ENCODE data around the gene ADH1B. TPM values are rescaled to one million over a fixed set of nuclear protein-coding genes. Genes with fewer than 3 reads are reported as not detected.

Gene ADH1B
- total and polyA plus RNA-seq, 9 of the 15 experiments (the other 6 are each of a cell fraction or from before 2014, with no cell fraction given): 0.71 TPM; not detected in 8

GRCh38 chr4:99359480-99360204, 38.4 kb upstream of the ADH1B start:
- no peak for ATAC-seq
- POLR2A ChIA-PET: interaction anchor here (0.6 kb wide), 1 partner anchor 1174 kb away, joined by 3 read pairs; no protein-coding TSS in a partner anchor
- Histone ChIP-seq H3K79me2 (ENCODE audit: control insufficient read depth, insufficient read depth, low read length) (no peaks in the 10 kb centered on the region), H3K9me3 (replicated peaks; ENCODE audit: control insufficient read depth, insufficient read depth, low read depth, low read length) (no peaks in the 10 kb centered on the region), H3K27ac (ENCODE audit: extremely low read depth, low read depth, low read length) (no peak overlapping the region), H2AFZ (ENCODE audit: low read depth, low read length) (no peak overlapping the region), H3K36me3 (ENCODE audit: control insufficient read depth, insufficient read depth, low read length) (no peaks in the 10 kb centered on the region), H3K4me1 (replicated peaks in 1 of 2; ENCODE audit: control insufficient read depth in 2 of 2, insufficient read depth in 2 of 2, low read length in 2 of 2) (no peaks in the 10 kb centered on the region), H3K9me1 (ENCODE audit: control insufficient read depth, insufficient read depth, low read length) (no peaks in the 10 kb centered on the region), H4K20me1 (replicated peaks; ENCODE audit: control insufficient read depth, insufficient read depth, low read length) (no peaks in the 10 kb centered on the region), H3K4me2 (ENCODE audit: insufficient read depth, low read length) (no peak overlapping the region), H3K4me3 (no peak overlapping the region), H3K27me3 (ENCODE audit: control insufficient read depth in 2 of 2, insufficient read depth in 2 of 2, low read length in 2 of 2) (no peaks in the 10 kb centered on the region), H3K9ac (ENCODE audit: insufficient read depth in 1 of 2, low read depth in 2 of 2, low read length in 2 of 2) (no peak overlapping the region)
- intact Hi-C loops (cut with micrococcal nuclease): no loop called here
- in situ Hi-C loops (cut with MboI): no loop called here
- CTCF ChIA-PET (ENCODE audit: low intra/inter-chr PET ratio): no interaction called here
- DNase-seq (ENCODE audit: extremely low read depth in 1 of 4, low spot score in 3 of 4): no peak
- BruUV-seq (replicated peaks): no TSS peak
- WGBS (ENCODE audit: insufficient coverage, low coverage, missing lambda C conversion rate): 1% methylated on average over 18 of the region's 27 CpGs
- no peak for FAIRE-seq
- no peak for TF ChIP-seq NFATC3 (IDR thresholded peaks at IDR 0.05)
- no peak for TF ChIP-seq ZNF143 (CRISPR knock-in tag; IDR thresholded peaks at IDR 0.05)

DNA sequence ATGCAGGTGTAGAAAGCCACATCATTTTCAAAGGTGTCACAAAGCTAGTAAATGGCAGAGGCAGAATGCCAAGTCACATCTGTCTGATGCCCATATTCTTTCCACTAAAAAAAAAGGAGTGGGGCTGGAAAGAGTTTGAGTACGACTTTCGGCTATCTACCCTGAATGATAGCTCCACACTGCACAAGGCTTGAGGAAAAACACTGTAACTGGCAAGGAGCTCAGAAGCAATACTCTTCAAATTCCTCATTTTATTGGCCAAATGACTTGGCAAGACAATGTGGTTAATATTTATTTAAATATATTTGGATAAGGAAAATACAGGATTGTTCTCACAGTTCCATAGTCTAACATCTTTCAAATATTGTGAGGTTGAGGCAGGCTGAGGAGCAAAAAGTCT, 36.7 kb upstream of the ADH1B start:
- no TSS peak for BruUV-seq (replicated peaks)
- POLR2A ChIA-PET: no interaction called here
- H4K20me1 ChIP-seq (replicated peaks; ENCODE audit: control insufficient read depth, insufficient read depth, low read length): no peaks in the 10 kb centered on the region
- H3K4me2 ChIP-seq (ENCODE audit: insufficient read depth, low read length): no peak overlapping the region
- no peak overlapping the region for H3K27ac ChIP-seq (ENCODE audit: extremely low read depth, low read depth, low read length)
- H3K9ac ChIP-seq (ENCODE audit: insufficient read depth in 1 of 2, low read depth in 2 of 2, low read length in 2 of 2): no peak overlapping the region
- H3K9me1 ChIP-seq (ENCODE audit: control insufficient read depth, insufficient read depth, low read length): no peaks in the 10 kb centered on the region
- H2AFZ ChIP-seq (ENCODE audit: low read depth, low read length): no peak overlapping the region
- H3K4me3 ChIP-seq: no peak overlapping the region
- H3K79me2 ChIP-seq (ENCODE audit: control insufficient read depth, insufficient read depth, low read length): no peaks in the 10 kb centered on the region
- in situ Hi-C loops (cut with MboI): no loop called here
- DNase-seq (ENCODE audit: extremely low read depth in 1 of 4, low spot score in 3 of 4) (no peak), FAIRE-seq (no peak), ATAC-seq (no peak)
- H3K9me3 ChIP-seq (replicated peaks; ENCODE audit: control insufficient read depth, insufficient read depth, low read depth, low read length): no peaks in the 10 kb centered on the region
- intact Hi-C loops (cut with micrococcal nuclease): no loop called here
- no peaks in the 10 kb centered on the region for H3K27me3 ChIP-seq (ENCODE audit: control insufficient read depth in 2 of 2, insufficient read depth in 2 of 2, low read length in 2 of 2)
- CTCF ChIA-PET (ENCODE audit: low intra/inter-chr PET ratio): no interaction called here
- no peaks in the 10 kb centered on the region for H3K4me1 ChIP-seq (replicated peaks in 1 of 2; ENCODE audit: control insufficient read depth in 2 of 2, insufficient read depth in 2 of 2, low read length in 2 of 2)
- WGBS (ENCODE audit: insufficient coverage, low coverage, missing lambda C conversion rate): 0% methylated on average over 2 of the region's 2 CpGs
- H3K36me3 ChIP-seq (ENCODE audit: control insufficient read depth, insufficient read depth, low read length): no peaks in the 10 kb centered on the region
- TF ChIP-seq HINFP (tag; conservative IDR thresholded peaks at IDR 0.05; ENCODE audit: low read depth) (no peak), DIDO1 (tag; IDR thresholded peaks at IDR 0.05; ENCODE audit: low read depth) (no peak), JUN (IDR thresholded peaks at IDR 0.05; ENCODE audit: borderline replicate concordance, low read depth, low read length) (no peak), JUN (CRISPR knock-in tag; IDR thresholded peaks at IDR 0.05; ENCODE audit: borderline replicate concordance) (no peak), ZNF699 (CRISPR knock-in tag; IDR thresholded peaks at IDR 0.05; ENCODE audit: insufficient replicate concordance) (no peak), SAP30 (IDR thresholded peaks at IDR 0.05; ENCODE audit: borderline replicate concordance, insufficient read depth, low read depth, low read length, poor library complexity, severe bottlenecking) (no peak), SP2 (IDR thresholded peaks at IDR 0.05; ENCODE audit: extremely low read depth, low read depth, low read length, poor library complexity, severe bottlenecking) (no peak), MTA3 (IDR thresholded peaks at IDR 0.05; ENCODE audit: borderline replicate concordance) (no peak), HMG20A (CRISPR knock-in tag; conservative IDR thresholded peaks at IDR 0.05) (no peak), ZNF280A (IDR thresholded peaks at IDR 0.05; ENCODE audit: low read depth, partially characterized antibody) (no peak), MTA2 (IDR thresholded peaks at IDR 0.05; ENCODE audit: low read depth) (no peak)

Data from K562 (cell line).